ENCODE results near the gene ENDOG.
"Not testable (repeated sequence)": the region's sequence is repeated elsewhere in the genome, so short reads cannot be mapped to it uniquely, and the experiment has no call there.

Gene ENDOG

GRCh38 chr9:128836509-128837145, 18.3 kb downstream of the ENDOG start:
- Histone ChIP-seq H4K20me1 (ENCODE audit: insufficient read depth, low read length) (no peaks in the 10 kb centered on the region), H3K79me2 (ENCODE audit: low read length) (no peaks in the 10 kb centered on the region), H3K9ac (ENCODE audit: low read length) (no peak overlapping the region), H2AFZ (ENCODE audit: low read depth, low read length) (no peak overlapping the region), H3K4me3 (ENCODE audit: low read length) (no peak overlapping the region), H3K27ac (ENCODE audit: low read length) (no peak overlapping the region), H3K4me1 (ENCODE audit: low read length) (no peaks in the 10 kb centered on the region), H3K27me3 (ENCODE audit: low read depth, low read length) (no peaks in the 10 kb centered on the region), H3K36me3 (replicated peaks; ENCODE audit: low read depth, low read length) (no peaks in the 10 kb centered on the region), H3K9me3 (ENCODE audit: insufficient read depth, low read length) (no peaks in the 10 kb centered on the region), H3K4me2 (ENCODE audit: low read length) (no peak overlapping the region)
- TF ChIP-seq CTCF (IDR thresholded peaks at IDR 0.05; ENCODE audit: low read depth, low read length) (no peak), EZH2phosphoT487 (IDR thresholded peaks at IDR 0.05; ENCODE audit: low read depth) (no peak)

GRCh38 chr9:128838338-128838737, 20.0 kb downstream of the ENDOG start:
- no peak overlapping the region for H3K4me2 ChIP-seq (ENCODE audit: low read length)
- H3K9me3 ChIP-seq (ENCODE audit: insufficient read depth, low read length), result no peaks in the 10 kb centered on the region
- no peak overlapping the region for H3K4me3 ChIP-seq (ENCODE audit: low read length)
- no peaks in the 10 kb centered on the region for H4K20me1 ChIP-seq (ENCODE audit: insufficient read depth, low read length)
- H3K9ac ChIP-seq (ENCODE audit: low read length), result no peak overlapping the region
- TF ChIP-seq EZH2phosphoT487 (IDR thresholded peaks at IDR 0.05; ENCODE audit: low read depth) (no peak), CTCF (IDR thresholded peaks at IDR 0.05; ENCODE audit: low read depth, low read length) (no peak)
- H3K4me1 ChIP-seq (ENCODE audit: low read length), result no peaks in the 10 kb centered on the region
- H2AFZ ChIP-seq (ENCODE audit: low read depth, low read length), result no peak overlapping the region
- H3K36me3 ChIP-seq (replicated peaks; ENCODE audit: low read depth, low read length), result no peaks in the 10 kb centered on the region
- no peaks in the 10 kb centered on the region for H3K79me2 ChIP-seq (ENCODE audit: low read length)
- H3K27me3 ChIP-seq (ENCODE audit: low read depth, low read length), result no peaks in the 10 kb centered on the region
- H3K27ac ChIP-seq (ENCODE audit: low read length), result no peak overlapping the region

- Histone ChIP-seq H3K4me3 (ENCODE audit: low read length) (no peak overlapping the region), H3K79me2 (ENCODE audit: low read length) (no peaks in the 10 kb centered on the region), H2AFZ (ENCODE audit: low read depth, low read length) (no peak overlapping the region), H3K9ac (ENCODE audit: low read length) (no peak overlapping the region), H3K27ac (ENCODE audit: low read length) (no peak overlapping the region), H3K27me3 (ENCODE audit: low read depth, low read length) (no peaks in the 10 kb centered on the region), H3K4me1 (ENCODE audit: low read length) (no peaks in the 10 kb centered on the region), H3K9me3 (ENCODE audit: insufficient read depth, low read length) (no peaks in the 10 kb centered on the region), H3K4me2 (ENCODE audit: low read length) (no peak overlapping the region), H4K20me1 (ENCODE audit: insufficient read depth, low read length) (no peaks in the 10 kb centered on the region), H3K36me3 (replicated peaks; ENCODE audit: low read depth, low read length) (no peaks in the 10 kb centered on the region)
- no peak for TF ChIP-seq EZH2phosphoT487 (IDR thresholded peaks at IDR 0.05; ENCODE audit: low read depth)
- no peak for TF ChIP-seq CTCF (IDR thresholded peaks at IDR 0.05; ENCODE audit: low read depth, low read length)
Observed at GRCh38 chr9:128840524-128840923, 22.2 kb downstream of the ENDOG start.

- no peak overlapping the region for H3K9ac ChIP-seq (ENCODE audit: low read length)
- no peaks in the 10 kb centered on the region for H3K79me2 ChIP-seq (ENCODE audit: low read length)
- no peak overlapping the region for H3K4me2 ChIP-seq (ENCODE audit: low read length)
- H3K4me3 ChIP-seq (ENCODE audit: low read length), result no peak overlapping the region
- H2AFZ ChIP-seq (ENCODE audit: low read depth, low read length), result no peak overlapping the region
- H3K27me3 ChIP-seq (ENCODE audit: low read depth, low read length), result no peaks in the 10 kb centered on the region
- H3K9me3 ChIP-seq (ENCODE audit: insufficient read depth, low read length), result no peaks in the 10 kb centered on the region
- no peaks in the 10 kb centered on the region for H3K4me1 ChIP-seq (ENCODE audit: low read length)
- H4K20me1 ChIP-seq (ENCODE audit: insufficient read depth, low read length), result no peaks in the 10 kb centered on the region
- TF ChIP-seq CTCF (IDR thresholded peaks at IDR 0.05; ENCODE audit: low read depth, low read length) (no peak), EZH2phosphoT487 (IDR thresholded peaks at IDR 0.05; ENCODE audit: low read depth) (no peak)
- H3K36me3 ChIP-seq (replicated peaks; ENCODE audit: low read depth, low read length), result no peaks in the 10 kb centered on the region
- no peak overlapping the region for H3K27ac ChIP-seq (ENCODE audit: low read length)
Observed at GRCh38 chr9:128841694-128842492, 23.6 kb downstream of the ENDOG start.

GRCh38 chr9:128843171-128843570, 24.9 kb downstream of the ENDOG start:
- H3K4me2 ChIP-seq (ENCODE audit: low read length); H3K9me3 ChIP-seq (ENCODE audit: insufficient read depth, low read length); H3K9ac ChIP-seq (ENCODE audit: low read length); H3K36me3 ChIP-seq (replicated peaks; ENCODE audit: low read depth, low read length); H3K79me2 ChIP-seq (ENCODE audit: low read length); H3K4me1 ChIP-seq (ENCODE audit: low read length); H3K27ac ChIP-seq (ENCODE audit: low read length); H2AFZ ChIP-seq (ENCODE audit: low read depth, low read length); H3K27me3 ChIP-seq (ENCODE audit: low read depth, low read length); H4K20me1 ChIP-seq (ENCODE audit: insufficient read depth, low read length); H3K4me3 ChIP-seq (ENCODE audit: low read length): not testable (repeated sequence)
